Tibial nerve (tissue), 4 donors: ENCODE results near the gene SPCS1. TPM values are rescaled to one million over a fixed set of nuclear protein-coding genes. Genes with fewer than 3 reads are reported as not detected.

ENCODE experiments used
- DNase-seq, 2 donors: peaks; one replicate each; pipeline ENCODE4 v3.0.0-alpha.2; 2019; ENCODE audit warnings: low spot score in 2 of 2
- H3K27ac ChIP-seq, 4 donors: fragments of 200-600 bp; sonication (generic) in 3 of 4; one replicate each; pipeline ENCODE4 v1.5.1; 2017 to 2019; ENCODE audit warnings: mild to moderate bottlenecking in 1 of 4
- H3K27me3 ChIP-seq, 2 donors: fragments of 200-600 bp; sonication (generic) in 1 of 2; one replicate each; pipeline versions ENCODE4 v1.5.1 to v1.6.0; 2017 to 2019
- H3K36me3 ChIP-seq, 3 donors: fragments of 200-600 bp; sonication (generic); one replicate each; pipeline ENCODE4 v1.5.1; 2018 to 2019
- H3K4me1 ChIP-seq, 4 donors: fragments of 200-600 bp; sonication (generic) in 3 of 4; one replicate each; pipeline ENCODE4 v1.5.1; 2017 to 2019
- H3K4me3 ChIP-seq, 4 donors: fragments of 200-600 bp; sonication (generic) in 3 of 4; one replicate each; pipeline ENCODE4 v1.5.1; 2017 to 2019; ENCODE audit warnings: mild to moderate bottlenecking in 1 of 4, moderate library complexity in 1 of 4
- H3K9me3 ChIP-seq, 4 donors: fragments of 200-600 bp; sonication (generic) in 3 of 4; one replicate each; pipeline ENCODE4 v1.5.1; 2017 to 2019
- EP300 ChIP-seq, 2 donors: sonication (generic); formaldehyde crosslinking; IDR thresholded peaks; one replicate each; pipeline ENCODE4 v1.6.1; 2017; ENCODE audit warnings: antibody characterized with exemption in 2 of 2, mild to moderate bottlenecking in 1 of 2
- POLR2A ChIP-seq, 2 donors: fragments of 450-650 bp; IDR thresholded peaks; one replicate each; pipeline ENCODE4 v1.6.1; 2017; ENCODE audit warnings: antibody characterized with exemption in 2 of 2, mild to moderate bottlenecking in 2 of 2, moderate library complexity in 2 of 2
- WGBS, 2 donors: methylation state at CpG; one replicate each; pipeline ENCODE4 v1.1.5; 2018; 5-methylcytosine and 5-hydroxymethylcytosine counted together
- total RNA-seq, 4 donors: library from RNA; depleted of rRNA; stranded (reverse); fragments of >200 nt; gene quantifications; one replicate each; pipeline ENCODE4 v1.1.0, GENCODE V29; 2016
- TF ChIP-seq, protein P1 (sequence below), 5 experiments: fragments of 200-600 bp in 3 of 5; fragments of 450-650 bp in 2 of 5; sonication (generic) in 3 of 5; IDR thresholded peaks; one replicate each; pipeline ENCODE4 v1.5.1; 2016 to 2019; ENCODE audit warnings: antibody characterized with exemption in 5 of 5, mild to moderate bottlenecking in 3 of 5, moderate library complexity in 2 of 5

The SPCS1 gene
- total RNA-seq, 4 donors from 2014 or later: 58.8 to 123 (median 77.4) TPM

- no peak for DNase-seq
- no peak overlapping the region for H3K27ac ChIP-seq
- peaks cover 0 to 71% (median 44%) of the 10 kb centered on the region in 3 donors for H3K36me3 ChIP-seq
- 85 to 97% methylated on average over 3 of the region's 3 CpGs for WGBS, 2 donors
- H3K27me3 ChIP-seq: no peaks in the 10 kb centered on the region
- no peaks in the 10 kb centered on the region for H3K9me3 ChIP-seq
- H3K4me3 ChIP-seq: no peak overlapping the region
- peaks cover 4 to 35% (median 16%) of the 10 kb centered on the region in 4 donors for H3K4me1 ChIP-seq
- TF ChIP-seq POLR2A (IDR thresholded peaks at IDR 0.05) (no peak), EP300 (IDR thresholded peaks at IDR 0.05) (no peak)
- TF ChIP-seq, protein P1, sequence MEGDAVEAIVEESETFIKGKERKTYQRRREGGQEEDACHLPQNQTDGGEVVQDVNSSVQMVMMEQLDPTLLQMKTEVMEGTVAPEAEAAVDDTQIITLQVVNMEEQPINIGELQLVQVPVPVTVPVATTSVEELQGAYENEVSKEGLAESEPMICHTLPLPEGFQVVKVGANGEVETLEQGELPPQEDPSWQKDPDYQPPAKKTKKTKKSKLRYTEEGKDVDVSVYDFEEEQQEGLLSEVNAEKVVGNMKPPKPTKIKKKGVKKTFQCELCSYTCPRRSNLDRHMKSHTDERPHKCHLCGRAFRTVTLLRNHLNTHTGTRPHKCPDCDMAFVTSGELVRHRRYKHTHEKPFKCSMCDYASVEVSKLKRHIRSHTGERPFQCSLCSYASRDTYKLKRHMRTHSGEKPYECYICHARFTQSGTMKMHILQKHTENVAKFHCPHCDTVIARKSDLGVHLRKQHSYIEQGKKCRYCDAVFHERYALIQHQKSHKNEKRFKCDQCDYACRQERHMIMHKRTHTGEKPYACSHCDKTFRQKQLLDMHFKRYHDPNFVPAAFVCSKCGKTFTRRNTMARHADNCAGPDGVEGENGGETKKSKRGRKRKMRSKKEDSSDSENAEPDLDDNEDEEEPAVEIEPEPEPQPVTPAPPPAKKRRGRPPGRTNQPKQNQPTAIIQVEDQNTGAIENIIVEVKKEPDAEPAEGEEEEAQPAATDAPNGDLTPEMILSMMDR (IDR thresholded peaks at IDR 0.05): no peak
Measured at GRCh38 chr3:52689151-52689550, 16.8 kb upstream of the SPCS1 start.

- H3K36me3 ChIP-seq: peaks cover 0 to 86% (median 55%) of the 10 kb centered on the region in 3 donors
- WGBS, 2 donors: 87 to 97% methylated on average over 2 of the region's 2 CpGs
- TF ChIP-seq, protein P1 (IDR thresholded peaks at IDR 0.05): no peak
- TF ChIP-seq EP300 (IDR thresholded peaks at IDR 0.05) (no peak), POLR2A (IDR thresholded peaks at IDR 0.05) (no peak)
- DNase-seq: no peak
- no peaks in the 10 kb centered on the region for H3K27me3 ChIP-seq
- H3K4me3 ChIP-seq: no peak overlapping the region
- H3K4me1 ChIP-seq: peaks cover 4 to 26% (median 8%) of the 10 kb centered on the region in 4 donors
- H3K9me3 ChIP-seq: no peaks in the 10 kb centered on the region
- no peak overlapping the region for H3K27ac ChIP-seq
Measured at GRCh38 chr3:52690560-52690959, 15.3 kb upstream of the SPCS1 start.

DNA sequence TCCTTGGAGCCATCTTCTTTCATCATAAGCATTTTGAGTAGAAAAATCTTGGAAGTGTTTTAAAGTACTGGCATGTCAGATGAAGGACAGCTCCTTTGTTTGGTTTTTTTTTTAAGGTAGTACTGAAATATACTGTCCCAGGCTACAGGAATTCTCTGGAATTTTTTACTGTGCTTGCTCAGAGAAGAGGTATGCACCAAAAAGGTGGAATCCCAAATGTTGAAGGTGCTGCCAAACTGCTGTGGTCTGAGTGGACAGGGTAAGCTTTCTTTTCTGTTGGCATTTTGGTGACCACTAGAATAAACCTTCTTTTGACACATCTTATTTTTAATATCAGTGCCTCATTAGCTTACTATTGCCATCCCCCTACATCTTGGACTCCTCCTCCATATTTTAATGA lies 12.8 kb upstream of the SPCS1 start:
- TF ChIP-seq POLR2A (IDR thresholded peaks at IDR 0.05): no peak
- TF ChIP-seq, protein P1 (IDR thresholded peaks at IDR 0.05): no peak
- no peak for TF ChIP-seq EP300 (IDR thresholded peaks at IDR 0.05)
- no peak overlapping the region for H3K27ac ChIP-seq

DNA sequence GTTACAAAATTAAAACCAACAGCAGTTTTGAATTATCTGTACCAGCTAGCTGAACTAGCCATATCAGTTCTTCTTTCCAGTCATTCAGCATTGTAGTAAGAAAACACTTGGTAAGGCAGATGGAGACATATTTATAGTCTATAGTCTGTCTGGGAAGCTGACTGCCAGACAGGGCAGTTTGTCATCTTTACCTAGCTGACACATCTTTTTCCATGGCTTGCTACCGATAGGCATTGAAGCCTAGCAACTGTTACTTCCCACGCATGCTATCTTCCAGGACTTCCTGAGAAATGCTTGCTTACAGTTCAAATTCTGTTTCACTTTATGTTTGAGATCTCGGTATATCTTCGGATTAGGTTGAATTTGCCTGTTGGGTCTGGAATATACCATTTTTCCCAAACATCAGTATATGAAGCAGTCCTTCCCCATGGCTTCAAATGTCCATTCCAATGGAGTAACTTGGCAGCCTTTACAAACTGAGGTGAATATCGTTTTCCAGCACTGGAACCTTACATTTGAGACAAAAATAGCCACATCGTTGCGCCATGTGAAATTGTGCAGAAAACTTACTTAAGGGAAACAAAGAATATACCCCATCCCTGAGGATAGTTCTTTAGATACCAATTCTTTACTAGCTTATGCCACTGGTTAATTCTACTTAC lies 11.2 kb upstream of the SPCS1 start:
- WGBS, 2 donors: 79 to 80% methylated on average over 7 of the region's 7 CpGs
- Histone ChIP-seq H3K9me3 (no peaks in the 10 kb centered on the region), H3K4me1 (no peaks in the 10 kb centered on the region), H3K27me3 (no peaks in the 10 kb centered on the region), H3K27ac (no peak overlapping the region), H3K4me3 (no peak overlapping the region), H3K36me3 (peaks cover 0 to 98% (median 35%) of the 10 kb centered on the region in 3 donors)
- no peak for DNase-seq
- TF ChIP-seq POLR2A (IDR thresholded peaks at IDR 0.05) (no peak), EP300 (IDR thresholded peaks at IDR 0.05) (no peak)
- TF ChIP-seq, protein P1 (IDR thresholded peaks at IDR 0.05): no peak

More for the DNA sequence above, 12.8 kb upstream of the SPCS1 start:
- Histone ChIP-seq H3K4me1 (peaks cover 0 to 8% (median 0%) of the 10 kb centered on the region in 4 donors), H3K4me3 (no peak overlapping the region), H3K36me3 (peaks cover 0 to 100% (median 49%) of the 10 kb centered on the region in 3 donors), H3K9me3 (no peaks in the 10 kb centered on the region), H3K27me3 (no peaks in the 10 kb centered on the region)
- DNase-seq: no peak

- H3K4me3 ChIP-seq: no peak overlapping the region
- no peaks in the 10 kb centered on the region for H3K27me3 ChIP-seq
- H3K4me1 ChIP-seq: no peaks in the 10 kb centered on the region
- H3K27ac ChIP-seq: no peak overlapping the region
- TF ChIP-seq EP300 (IDR thresholded peaks at IDR 0.05) (no peak), POLR2A (IDR thresholded peaks at IDR 0.05) (no peak)
- TF ChIP-seq, protein P1 (IDR thresholded peaks at IDR 0.05): no peak
- DNase-seq: no peak
- peaks cover 0 to 88% (median 33%) of the 10 kb centered on the region in 3 donors for H3K36me3 ChIP-seq
- H3K9me3 ChIP-seq: no peaks in the 10 kb centered on the region
- 75 to 77% methylated on average over 4 of the region's 4 CpGs for WGBS, 2 donors
Measured at GRCh38 chr3:52695798-52696671, 9.9 kb upstream of the SPCS1 start.
